Measurements from ENCODE around the gene SPOCK2.

SPOCK2 gene

DNA sequence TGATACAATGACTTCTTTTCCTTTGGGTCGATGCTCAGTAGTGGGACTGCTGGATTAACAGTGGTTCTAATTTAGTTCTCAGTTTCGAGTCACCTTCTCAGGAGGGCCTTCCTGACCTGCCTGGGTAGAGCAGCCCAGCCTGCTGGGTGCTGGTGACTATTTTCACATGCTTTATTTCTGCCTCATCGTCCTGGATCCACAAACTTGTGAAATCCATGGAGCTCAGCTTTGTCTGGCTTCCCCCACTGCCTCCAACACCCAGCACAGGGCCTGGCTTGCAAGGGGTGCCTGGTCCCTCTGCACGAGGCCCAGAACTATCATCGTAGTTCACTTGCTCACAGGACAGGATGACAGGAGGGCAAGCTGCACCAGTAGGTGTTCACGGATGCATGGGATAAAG lies 46.9 kb downstream of the SPOCK2 start:
- TF ChIP-seq, protein P1, sequence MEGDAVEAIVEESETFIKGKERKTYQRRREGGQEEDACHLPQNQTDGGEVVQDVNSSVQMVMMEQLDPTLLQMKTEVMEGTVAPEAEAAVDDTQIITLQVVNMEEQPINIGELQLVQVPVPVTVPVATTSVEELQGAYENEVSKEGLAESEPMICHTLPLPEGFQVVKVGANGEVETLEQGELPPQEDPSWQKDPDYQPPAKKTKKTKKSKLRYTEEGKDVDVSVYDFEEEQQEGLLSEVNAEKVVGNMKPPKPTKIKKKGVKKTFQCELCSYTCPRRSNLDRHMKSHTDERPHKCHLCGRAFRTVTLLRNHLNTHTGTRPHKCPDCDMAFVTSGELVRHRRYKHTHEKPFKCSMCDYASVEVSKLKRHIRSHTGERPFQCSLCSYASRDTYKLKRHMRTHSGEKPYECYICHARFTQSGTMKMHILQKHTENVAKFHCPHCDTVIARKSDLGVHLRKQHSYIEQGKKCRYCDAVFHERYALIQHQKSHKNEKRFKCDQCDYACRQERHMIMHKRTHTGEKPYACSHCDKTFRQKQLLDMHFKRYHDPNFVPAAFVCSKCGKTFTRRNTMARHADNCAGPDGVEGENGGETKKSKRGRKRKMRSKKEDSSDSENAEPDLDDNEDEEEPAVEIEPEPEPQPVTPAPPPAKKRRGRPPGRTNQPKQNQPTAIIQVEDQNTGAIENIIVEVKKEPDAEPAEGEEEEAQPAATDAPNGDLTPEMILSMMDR (IDR thresholded peaks at IDR 0.05; ENCODE audit: low read depth, low read length) = no peak
- no peak for DNase-seq (ENCODE audit: low read depth, low spot score)

DNA sequence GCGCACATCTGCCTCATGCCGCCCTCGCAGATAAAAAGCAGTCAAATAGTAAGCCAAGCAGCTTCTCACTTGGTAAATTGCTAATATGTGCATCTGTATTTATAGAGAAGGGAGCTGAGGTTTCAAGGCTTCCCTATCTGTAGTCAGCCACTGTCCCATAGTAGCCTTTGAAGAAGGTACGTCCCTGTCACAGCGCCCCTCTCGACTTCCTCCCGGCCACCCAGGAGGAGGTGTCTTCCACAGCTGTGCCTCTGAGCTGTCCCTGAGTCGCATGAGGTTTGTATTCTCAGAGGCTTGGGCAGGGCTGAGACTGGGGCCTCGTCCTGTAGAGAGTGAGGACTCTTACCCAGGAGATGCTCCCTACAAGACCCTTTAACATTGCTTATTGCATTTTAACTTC lies 49.0 kb downstream of the SPOCK2 start:
- H3K4me3 ChIP-seq (ENCODE audit: low read depth, low read length) = no peak overlapping the region
- in situ Hi-C loops (cut with HindIII; ENCODE audit: low sequenced_read_pairs) = no loop called here
- DNase-seq (ENCODE audit: low read depth, low spot score) = no peak
- TF ChIP-seq, protein P1 (IDR thresholded peaks at IDR 0.05; ENCODE audit: low read depth, low read length) = no peak

More for the DNA sequence above, 46.9 kb downstream of the SPOCK2 start:
- in situ Hi-C loops (cut with HindIII; ENCODE audit: low sequenced_read_pairs) = no loop called here
- H3K4me3 ChIP-seq (ENCODE audit: low read depth, low read length) = no peak overlapping the region

DNA sequence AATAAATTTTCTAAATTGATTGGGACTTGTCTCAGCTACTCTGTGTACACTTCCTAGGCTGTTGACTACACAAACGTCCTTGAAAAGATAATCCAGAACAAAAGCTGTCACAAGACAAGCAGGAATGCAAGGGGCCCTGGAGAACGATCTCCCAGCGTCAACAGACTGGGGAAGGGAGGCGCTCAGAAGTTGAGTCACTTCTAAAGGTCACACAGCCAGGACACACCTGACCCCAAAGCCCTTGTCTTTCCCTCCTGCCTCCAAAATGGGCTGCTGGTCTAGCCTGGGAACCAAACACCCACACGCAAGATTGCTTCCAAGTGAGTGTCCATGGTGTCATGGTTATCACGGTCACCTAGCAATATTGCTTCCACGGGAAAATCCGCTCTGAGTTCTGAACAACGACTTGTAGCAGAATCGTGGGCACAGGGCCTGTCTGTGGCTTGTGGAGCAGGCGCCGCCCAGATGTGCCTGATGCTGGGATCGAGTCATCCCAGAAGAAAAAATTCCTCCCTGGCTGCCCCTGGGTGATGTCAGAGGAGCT lies 49.8 kb downstream of the SPOCK2 start:
- TF ChIP-seq, protein P1 (IDR thresholded peaks at IDR 0.05; ENCODE audit: low read depth, low read length) = no peak
- DNase-seq (ENCODE audit: low read depth, low spot score) = no peak
- in situ Hi-C loops (cut with HindIII; ENCODE audit: low sequenced_read_pairs) = no loop called here
- no peak overlapping the region for H3K4me3 ChIP-seq (ENCODE audit: low read depth, low read length)

DNA sequence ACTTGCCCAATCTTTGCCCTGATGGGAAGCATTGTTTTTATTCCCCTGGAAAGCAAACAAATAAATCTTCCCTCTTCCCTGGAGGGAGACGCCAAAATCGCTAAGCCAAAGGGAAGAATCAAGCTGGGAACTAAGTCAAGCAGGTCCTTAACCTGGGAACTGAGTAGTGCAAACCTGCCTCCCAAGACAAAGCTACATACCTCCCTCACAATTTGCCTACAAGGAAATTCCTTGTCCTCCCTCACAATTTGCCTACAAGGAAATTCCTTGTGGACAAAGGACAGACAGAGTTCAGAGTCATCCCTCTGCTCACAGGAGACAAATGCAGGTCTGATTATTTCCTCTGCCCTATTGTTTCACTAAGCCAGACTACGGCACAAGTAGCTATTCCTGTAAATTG lies 50.5 kb downstream of the SPOCK2 start:
- TF ChIP-seq, protein P1 (IDR thresholded peaks at IDR 0.05; ENCODE audit: low read depth, low read length) = no peak
- DNase-seq (ENCODE audit: low read depth, low spot score) = no peak
- in situ Hi-C loops (cut with HindIII; ENCODE audit: low sequenced_read_pairs) = no loop called here
- H3K4me3 ChIP-seq (ENCODE audit: low read depth, low read length) = no peak overlapping the region

DNA sequence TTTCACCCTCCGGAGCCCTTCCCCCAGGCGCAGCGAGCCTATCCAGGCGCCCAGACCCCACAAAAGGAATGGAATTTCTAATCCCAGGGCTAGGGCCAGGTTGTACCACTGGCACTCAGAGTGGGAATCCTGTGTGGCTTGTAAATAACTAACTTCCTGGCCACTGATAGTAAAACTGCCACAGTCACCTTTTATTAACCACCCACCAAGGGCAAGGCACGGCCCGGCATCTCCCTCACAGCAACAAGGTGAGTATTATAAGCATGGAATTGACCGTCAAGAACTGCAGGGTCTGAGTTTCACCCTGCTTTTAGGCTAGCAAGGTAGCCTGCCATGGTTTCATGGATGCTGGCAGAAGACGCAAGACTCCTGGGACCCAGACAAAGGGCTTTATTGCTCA lies 51.1 kb downstream of the SPOCK2 start:
- TF ChIP-seq, protein P1 (IDR thresholded peaks at IDR 0.05; ENCODE audit: low read depth, low read length) = no peak
- no peak for DNase-seq (ENCODE audit: low read depth, low spot score)
- H3K4me3 ChIP-seq (ENCODE audit: low read depth, low read length) = no peak overlapping the region
- in situ Hi-C loops (cut with HindIII; ENCODE audit: low sequenced_read_pairs) = no loop called here

DNA sequence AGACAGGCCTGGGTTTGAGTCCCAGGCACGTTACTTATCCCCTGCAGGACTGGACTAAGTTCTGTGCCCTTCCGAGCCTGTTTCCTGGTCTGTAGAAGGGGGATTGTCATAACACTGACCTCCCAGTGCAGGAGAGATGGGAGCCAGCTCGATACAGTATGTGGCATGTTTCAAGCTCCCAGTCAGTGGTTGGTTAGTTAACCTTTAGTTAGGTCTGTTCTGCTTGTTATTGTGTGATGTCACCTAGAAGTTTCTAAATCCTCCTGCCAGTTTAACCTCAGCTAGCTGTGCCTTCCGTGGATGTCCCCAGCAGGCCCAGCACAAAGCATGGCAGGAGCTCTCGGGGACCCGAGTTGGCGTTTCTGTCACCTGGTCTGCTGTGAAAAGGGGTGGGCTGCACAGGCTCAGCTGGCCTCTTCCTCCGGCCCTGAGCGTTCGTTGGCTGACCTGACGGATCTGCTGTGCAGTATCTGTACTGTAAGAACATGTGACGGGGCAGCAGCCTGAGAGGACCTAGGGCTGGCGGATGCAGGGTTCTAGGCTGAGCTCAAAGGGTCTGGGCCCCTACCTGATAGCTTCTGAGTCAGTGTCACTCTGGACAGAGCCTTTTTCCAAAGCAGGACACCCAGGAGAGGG lies 53.0 kb downstream of the SPOCK2 start:
- DNase-seq (ENCODE audit: low read depth, low spot score) = no peak
- H3K4me3 ChIP-seq (ENCODE audit: low read depth, low read length) = no peak overlapping the region
- in situ Hi-C loops (cut with HindIII; ENCODE audit: low sequenced_read_pairs) = no loop called here
- TF ChIP-seq, protein P1 (IDR thresholded peaks at IDR 0.05; ENCODE audit: low read depth, low read length) = no peak
